HUES48 (cell line): Measurements from ENCODE around the gene ZNF567.

Source experiments
- H3K27ac ChIP-seq: one replicate; pipeline ENCODE4 v1.7.0; 2013; ENCODE audit warnings: low read depth, low read length, inconsistent platforms
- H3K27me3 ChIP-seq: 2 replicates; pipeline ENCODE4 v1.6.1; 2013; ENCODE audit warnings: mild to moderate bottlenecking, low read length; ENCODE audit not compliant: control insufficient read depth, insufficient read depth
- H3K36me3 ChIP-seq: 2 replicates; pipeline ENCODE4 v1.6.1; 2013; ENCODE audit warnings: low read length; ENCODE audit not compliant: control insufficient read depth, insufficient read depth
- H3K4me1 ChIP-seq: 2 replicates; pipeline ENCODE4 v1.6.1; 2013; ENCODE audit warnings: mild to moderate bottlenecking, low read length; ENCODE audit not compliant: control insufficient read depth, insufficient read depth
- H3K4me3 ChIP-seq: 2 replicates; pipeline ENCODE4 v1.5.1; 2013; ENCODE audit warnings: mild to moderate bottlenecking, low read depth, low read length
- H3K9ac ChIP-seq: 2 replicates; pipeline ENCODE4 v1.6.1; 2013; ENCODE audit warnings: mild to moderate bottlenecking, low read depth, low read length, moderate library complexity
- H3K9me3 ChIP-seq: 2 replicates; pipeline ENCODE4 v1.6.1; 2013; ENCODE audit warnings: low read length; ENCODE audit not compliant: control insufficient read depth, insufficient read depth

The ZNF567 gene

GRCh38 chr19:36750066-36750691, 62.8 kb downstream of the ZNF567 start:
- Histone ChIP-seq H3K9me3 (peaks cover 98% of the 10 kb centered on the region), H3K27ac (no peak overlapping the region), H3K4me1 (no peaks in the 10 kb centered on the region), H3K9ac (no peak overlapping the region), H3K27me3 (no peaks in the 10 kb centered on the region), H3K36me3 (peaks cover 95% of the 10 kb centered on the region), H3K4me3 (peak overlapping the region; percentile 23; the same call in 1 of the 2 replicates)
